ENCODE results near the gene COQ5.
"Not testable (repeated sequence)": the region's sequence is repeated elsewhere in the genome, so short reads cannot be mapped to it uniquely, and the experiment has no call there.

Gene COQ5

GRCh38 chr12:120522568-120522967 lies 6.4 kb downstream of the COQ5 start:
- no peak for DNase-seq

GRCh38 chr12:120519324-120519723 lies 9.6 kb downstream of the COQ5 start:
- DNase-seq = not testable (repeated sequence)

- DNase-seq = no peak
Measured at GRCh38 chr12:120515496-120515895, 13.5 kb downstream of the COQ5 start.

DNA sequence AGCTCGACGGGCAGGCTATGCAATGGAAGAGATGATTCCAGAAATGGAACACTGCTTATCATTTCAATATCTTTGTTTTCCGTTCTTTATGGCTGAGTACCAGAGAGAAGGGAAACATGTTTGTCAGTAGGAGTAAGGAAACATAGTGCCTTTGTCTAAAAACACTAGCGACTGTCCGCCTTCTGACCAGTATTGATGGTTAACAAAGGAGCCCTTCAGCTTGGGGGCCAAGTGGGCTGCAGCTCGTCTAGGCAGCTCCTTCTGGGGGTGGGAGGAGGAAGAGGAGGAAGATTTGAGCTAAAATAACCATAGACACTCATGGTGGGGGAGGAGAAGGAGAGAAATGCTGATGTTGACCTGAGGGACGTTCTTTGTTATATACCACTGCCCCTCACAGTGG lies 15.0 kb downstream of the COQ5 start:
- no peak for DNase-seq

DNA sequence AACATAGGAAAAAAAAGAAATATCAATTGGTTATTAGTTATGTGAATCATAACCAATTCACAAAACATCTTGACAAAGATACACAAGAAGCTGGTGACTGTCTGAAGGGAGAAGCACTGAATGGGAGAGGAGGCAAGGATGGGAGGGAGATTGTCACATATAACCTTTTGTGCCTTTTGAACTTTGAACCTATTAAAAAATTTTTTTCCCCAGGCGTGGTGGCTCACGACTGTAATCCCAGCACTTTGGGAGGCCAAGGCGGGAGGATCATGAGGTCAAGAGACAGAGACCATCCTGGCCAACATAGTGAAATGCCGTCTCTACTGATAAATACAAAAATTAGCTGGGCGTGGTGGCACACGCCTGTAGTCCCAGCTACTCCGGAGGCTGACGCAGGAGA lies 20.4 kb downstream of the COQ5 start:
- no peak for DNase-seq

DNA sequence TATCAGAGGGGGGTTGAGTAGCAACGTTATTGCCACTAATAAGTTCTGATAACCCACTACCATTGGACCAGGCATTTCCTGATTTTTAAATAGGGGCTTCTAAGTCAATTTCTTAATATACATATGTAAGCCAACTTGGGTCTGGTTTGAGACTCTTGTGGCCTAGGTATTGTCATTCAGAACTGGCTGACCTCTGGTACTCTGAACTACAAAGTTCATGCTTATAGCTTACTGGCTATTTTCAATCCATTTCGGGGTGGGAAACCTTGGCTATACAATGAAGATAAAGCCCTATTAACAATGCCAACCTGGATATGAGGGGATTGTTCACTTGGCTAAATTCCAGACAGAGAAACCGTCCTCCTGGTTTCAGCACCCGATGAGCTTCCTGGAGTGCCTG lies 24.4 kb downstream of the COQ5 start:
- DNase-seq = no peak

DNA sequence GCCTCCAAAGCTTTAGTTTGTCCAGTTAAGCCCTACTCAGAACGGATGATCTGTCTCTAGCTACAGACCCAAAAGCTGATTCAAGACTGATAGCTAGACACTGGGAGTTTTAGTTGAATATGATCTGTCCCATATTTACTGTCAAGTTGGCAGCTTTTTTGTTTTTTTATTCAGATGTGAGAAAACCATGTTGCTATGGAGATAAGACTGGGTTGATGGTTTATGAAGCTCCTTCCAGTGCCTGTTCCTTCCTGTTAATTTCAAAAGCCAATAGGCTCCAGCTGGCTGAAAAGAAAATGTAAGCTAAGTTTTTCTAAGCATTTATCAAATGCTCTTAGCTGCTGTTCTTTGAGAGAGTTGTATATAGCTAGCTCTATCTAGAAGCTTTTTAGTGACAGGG lies 28.4 kb downstream of the COQ5 start:
- no peak for DNase-seq

DNA sequence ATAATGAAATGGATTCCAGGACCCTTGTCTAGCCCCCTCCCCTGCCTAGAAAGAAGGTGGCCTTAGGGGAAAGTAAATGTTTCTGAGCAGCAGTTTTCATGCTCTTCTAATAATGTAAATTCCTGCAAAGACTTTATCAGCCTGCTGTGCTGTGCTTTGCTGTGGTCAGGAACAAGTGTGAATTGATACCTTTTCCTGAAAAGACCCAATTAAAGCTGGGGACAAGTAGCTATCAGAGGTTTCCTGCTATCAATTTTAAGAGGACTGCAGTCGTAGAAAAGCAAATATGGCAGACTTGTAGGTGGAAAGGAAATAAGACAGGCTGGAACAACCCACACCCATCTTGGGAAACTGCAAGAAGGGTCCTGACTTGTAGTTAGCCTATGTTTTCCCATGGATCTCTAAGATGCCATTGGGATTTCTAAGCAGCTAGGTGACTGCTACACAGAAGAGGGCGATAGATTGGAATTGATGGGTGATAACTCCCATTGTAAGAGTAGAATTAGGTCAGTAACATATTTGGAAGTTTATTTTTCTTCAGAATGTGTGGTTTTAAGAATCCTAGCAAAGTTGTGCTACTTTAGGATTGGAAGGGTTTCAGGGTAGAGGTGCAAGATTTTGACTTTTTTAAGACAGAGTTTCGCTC lies 30.0 kb downstream of the COQ5 start:
- no peak for DNase-seq

DNA sequence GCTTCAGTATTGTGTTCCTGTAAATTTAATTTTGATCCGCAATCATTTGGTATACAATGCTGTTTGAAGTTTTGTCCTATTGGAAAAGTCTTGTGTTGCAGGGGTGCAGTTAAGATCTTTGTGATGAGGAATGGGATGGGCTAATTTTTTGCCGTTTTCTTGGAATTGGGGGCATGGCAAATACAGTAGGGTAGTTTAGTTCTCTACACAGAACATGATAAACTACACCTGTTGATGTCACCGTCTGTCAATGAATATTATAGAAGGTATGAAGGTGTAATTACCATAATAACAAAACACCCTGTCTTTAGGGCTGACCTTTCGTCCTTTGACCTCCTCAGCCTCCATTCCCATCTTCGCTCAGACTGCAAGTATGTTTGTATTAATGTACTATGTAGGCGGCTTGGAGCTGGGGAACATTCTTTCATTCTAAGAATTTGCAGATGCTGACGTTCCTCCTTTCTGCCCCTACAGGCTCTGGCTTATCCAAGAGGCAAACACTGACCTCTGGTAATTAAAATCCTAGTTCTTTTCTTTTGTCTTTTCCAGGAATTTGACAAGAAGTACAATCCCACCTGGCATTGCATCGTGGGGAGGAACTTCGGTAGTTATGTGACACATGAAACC lies 31.3 kb downstream of the COQ5 start:
- no peak for DNase-seq

- DNase-seq = peak; percentile 85
Measured at GRCh38 chr12:120496413-120497340, 32.3 kb downstream of the COQ5 start.

- peak; percentile 98 for DNase-seq
Measured at GRCh38 chr12:120495731-120496412, 33.1 kb downstream of the COQ5 start, which contains the start of gene DYNLL1. DYNLL1 (plus strand) TSS chr12:120496113; CDS start chr12:120496422, 309 bp downstream.

GRCh38 chr12:120495186-120495730 lies 33.7 kb downstream of the COQ5 start:
- no peak for DNase-seq

DNA sequence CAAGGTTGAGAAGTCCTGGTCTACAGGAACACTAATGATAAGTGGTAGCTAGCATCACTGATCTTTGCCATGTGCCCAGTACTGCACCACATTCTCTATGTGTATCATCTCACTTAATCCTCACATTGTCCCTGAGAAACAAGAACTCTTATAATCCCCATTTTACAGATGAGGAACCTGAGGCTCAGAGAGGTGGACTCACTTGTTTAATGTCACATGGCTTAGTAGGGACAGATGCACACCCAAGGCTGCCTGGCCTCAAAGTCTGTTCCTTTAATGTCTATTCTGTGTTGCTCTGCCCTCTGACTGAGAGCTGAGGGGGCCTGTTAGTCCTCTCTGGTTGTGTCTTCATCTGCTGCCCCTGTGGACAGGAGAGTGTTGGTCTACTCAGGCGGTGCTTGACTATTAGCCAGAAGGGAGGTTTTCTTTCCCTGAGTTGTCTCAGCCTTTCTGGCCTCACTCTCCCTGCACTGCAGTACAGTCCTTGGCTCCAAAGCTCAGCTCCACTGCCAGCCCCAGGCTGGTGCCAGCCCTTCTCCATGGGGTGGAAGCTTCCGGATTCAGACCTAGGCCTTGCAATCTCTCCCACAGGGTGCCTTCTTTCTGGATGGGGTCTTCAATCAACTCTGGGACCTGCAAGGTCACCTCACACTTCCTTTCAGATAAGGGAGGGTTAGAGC lies 38.0 kb downstream of the COQ5 start:
- no peak for DNase-seq

DNA sequence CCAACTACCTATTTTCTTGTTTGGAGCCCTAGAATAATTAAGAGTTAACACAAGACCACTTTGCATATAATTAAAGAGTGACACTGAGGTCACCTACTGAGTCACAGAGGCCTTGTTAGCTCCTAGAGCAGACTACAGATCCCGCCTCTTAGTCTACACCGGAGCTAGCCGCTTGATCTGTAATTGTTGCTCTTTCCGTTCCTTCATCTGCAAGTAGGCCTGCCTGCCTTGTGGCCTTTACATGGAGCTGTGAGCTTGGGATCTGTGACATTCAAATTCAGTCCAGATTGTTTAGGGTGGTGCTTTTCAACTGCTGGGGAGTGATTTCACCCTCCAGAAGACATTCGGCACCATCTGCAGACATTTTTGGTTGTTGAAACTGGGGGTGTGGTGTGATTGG lies 38.6 kb downstream of the COQ5 start:
- no peak for DNase-seq

DNA sequence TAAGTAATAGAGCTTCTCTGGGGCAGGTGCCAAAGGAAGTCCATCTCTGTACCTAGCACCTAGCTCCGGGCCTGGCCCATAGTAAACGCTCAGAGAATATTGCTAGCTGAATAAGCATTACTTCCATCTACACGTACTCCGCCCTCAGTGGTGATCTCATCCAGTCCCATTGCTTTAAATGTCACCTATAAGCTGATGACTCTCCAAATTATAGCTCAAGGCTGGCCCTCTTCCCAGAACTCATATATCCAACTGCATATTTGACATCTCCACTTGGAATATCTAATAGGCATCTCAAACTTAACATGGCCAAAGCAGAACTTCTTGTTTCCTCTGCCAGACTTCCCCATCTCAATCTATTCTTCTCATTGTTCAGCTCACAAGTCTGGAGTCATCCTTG lies 39.9 kb downstream of the COQ5 start:
- no peak for DNase-seq

- DNase-seq = no peak
Measured at GRCh38 chr12:120488057-120488640, 40.8 kb downstream of the COQ5 start.

GRCh38 chr12:120487552-120487951 lies 41.4 kb downstream of the COQ5 start:
- DNase-seq = peak; percentile 55

DNA sequence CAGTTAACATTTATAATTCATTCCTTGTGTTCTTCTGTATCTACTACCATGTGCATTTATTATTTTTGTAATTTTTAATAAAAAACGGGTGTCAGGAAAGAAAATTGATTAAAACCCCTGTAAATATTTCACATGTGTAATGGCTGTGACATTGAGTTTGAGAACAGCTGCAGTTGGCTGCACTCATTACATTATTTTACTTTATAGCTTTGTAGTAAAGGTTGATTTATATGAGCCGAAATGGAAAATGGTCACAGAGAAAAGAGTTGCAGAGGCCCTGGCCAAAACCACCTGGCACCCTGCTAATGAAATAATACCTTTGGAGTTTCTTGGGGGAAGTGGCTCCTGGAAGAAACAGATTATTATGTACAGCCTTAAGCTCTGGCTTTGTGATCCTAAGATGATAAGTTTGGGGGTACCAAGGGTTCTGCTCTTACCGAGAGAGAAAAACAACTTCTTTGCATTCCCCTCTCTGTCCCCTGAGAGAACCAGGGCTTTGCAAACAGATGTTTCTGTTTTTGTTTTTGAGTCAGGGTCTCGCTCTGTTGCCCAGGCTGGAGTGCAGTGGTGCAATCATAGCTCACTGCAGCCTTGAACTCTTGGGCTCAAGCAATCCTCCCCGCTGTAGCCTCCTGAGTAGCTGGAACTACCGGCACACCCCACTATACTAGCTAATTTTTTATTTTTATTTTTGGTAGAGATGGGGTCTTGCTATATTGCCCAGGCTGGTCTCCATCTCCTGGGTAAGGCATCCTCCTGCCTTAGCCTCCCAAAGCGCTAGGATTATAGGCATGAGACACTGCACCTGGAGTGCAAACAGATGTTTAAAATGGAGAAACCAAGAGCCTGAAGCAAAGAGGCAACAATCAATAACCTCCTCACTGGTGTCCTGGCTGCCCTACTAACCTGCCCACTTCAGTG lies 42.7 kb downstream of the COQ5 start:
- no peak for DNase-seq

- DNase-seq = peak; percentile 41
Measured at GRCh38 chr12:120483621-120484020, 45.3 kb downstream of the COQ5 start.

GRCh38 chr12:120481022-120481767 lies 47.8 kb downstream of the COQ5 start:
- DNase-seq = peak; percentile 74
